Neutrophil (primary cell): ENCODE measurements around the gene BAX.

Source experiments
- H3K27ac ChIP-seq: fragments of 200-600 bp; sonication (generic); 2 replicates; pipeline ENCODE4 v1.5.1; 2016; ENCODE audit warnings: mild to moderate bottlenecking, moderate library complexity
- H3K27me3 ChIP-seq: fragments of 200-600 bp; sonication (generic); 2 replicates; pipeline ENCODE4 v1.6.0; 2016; ENCODE audit warnings: mild to moderate bottlenecking
- H3K36me3 ChIP-seq: fragments of 200-600 bp; sonication (generic); 2 replicates; pipeline ENCODE4 v1.5.1; 2017
- H3K4me1 ChIP-seq, 2 experiments: fragments of 200-600 bp in 1 of 2; sonication (generic) in 1 of 2; 1 replicate in 1 of 2; 2 replicates in 1 of 2; pipeline versions ENCODE4 v1.5.1 to v1.6.1; 2013 to 2016; ENCODE audit warnings: low read depth in 1 of 2, low read length in 1 of 2, mild to moderate bottlenecking in 1 of 2, moderate library complexity in 1 of 2; ENCODE audit not compliant: control insufficient read depth in 1 of 2, insufficient read depth in 1 of 2
- H3K4me3 ChIP-seq, 2 experiments: fragments of 200-600 bp in 1 of 2; sonication (generic) in 1 of 2; 1 replicate in 1 of 2; 2 replicates in 1 of 2; pipeline ENCODE4 v1.5.1; 2013 to 2016; ENCODE audit warnings: low read depth in 1 of 2, low read length in 1 of 2, mild to moderate bottlenecking in 1 of 2, moderate library complexity in 1 of 2
- H3K9me3 ChIP-seq: fragments of 200-600 bp; sonication (generic); 2 replicates; pipeline ENCODE4 v1.5.1; 2016
- TF ChIP-seq, protein P1 (sequence below): fragments of 200-600 bp; sonication (generic); IDR thresholded peaks from 2 replicates; pipeline ENCODE4 v1.5.1; 2016; ENCODE audit warnings: antibody characterized with exemption

Gene BAX

DNA sequence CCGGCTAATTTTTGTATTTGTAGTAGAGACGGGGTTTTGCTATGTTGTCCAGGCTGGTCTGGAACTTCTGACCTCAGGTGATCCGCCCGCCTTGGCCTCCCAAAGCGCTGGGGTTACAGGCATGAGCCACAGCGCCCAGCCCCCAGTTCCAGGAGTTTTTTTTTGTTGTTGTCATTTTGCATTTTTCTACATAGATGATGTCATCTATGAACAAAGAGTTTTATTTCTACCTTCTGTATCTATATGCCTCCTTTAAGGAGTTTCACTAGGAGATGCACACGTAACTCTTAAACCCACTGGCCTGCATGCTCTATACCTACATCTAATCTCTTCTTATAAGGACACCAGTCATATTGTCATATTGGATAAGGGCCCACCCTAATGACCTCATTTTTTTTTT lies 16.4 kb upstream of the BAX start:
- H3K36me3 ChIP-seq: no peaks in the 10 kb centered on the region
- H3K27ac ChIP-seq: no peak overlapping the region
- no peaks in the 10 kb centered on the region for H3K9me3 ChIP-seq
- H3K4me3 ChIP-seq: no peak overlapping the region
- peaks cover 7% of the 10 kb centered on the region in 2 experiments for H3K4me1 ChIP-seq
- H3K27me3 ChIP-seq: peaks cover 22% of the 10 kb centered on the region
- TF ChIP-seq, protein P1, sequence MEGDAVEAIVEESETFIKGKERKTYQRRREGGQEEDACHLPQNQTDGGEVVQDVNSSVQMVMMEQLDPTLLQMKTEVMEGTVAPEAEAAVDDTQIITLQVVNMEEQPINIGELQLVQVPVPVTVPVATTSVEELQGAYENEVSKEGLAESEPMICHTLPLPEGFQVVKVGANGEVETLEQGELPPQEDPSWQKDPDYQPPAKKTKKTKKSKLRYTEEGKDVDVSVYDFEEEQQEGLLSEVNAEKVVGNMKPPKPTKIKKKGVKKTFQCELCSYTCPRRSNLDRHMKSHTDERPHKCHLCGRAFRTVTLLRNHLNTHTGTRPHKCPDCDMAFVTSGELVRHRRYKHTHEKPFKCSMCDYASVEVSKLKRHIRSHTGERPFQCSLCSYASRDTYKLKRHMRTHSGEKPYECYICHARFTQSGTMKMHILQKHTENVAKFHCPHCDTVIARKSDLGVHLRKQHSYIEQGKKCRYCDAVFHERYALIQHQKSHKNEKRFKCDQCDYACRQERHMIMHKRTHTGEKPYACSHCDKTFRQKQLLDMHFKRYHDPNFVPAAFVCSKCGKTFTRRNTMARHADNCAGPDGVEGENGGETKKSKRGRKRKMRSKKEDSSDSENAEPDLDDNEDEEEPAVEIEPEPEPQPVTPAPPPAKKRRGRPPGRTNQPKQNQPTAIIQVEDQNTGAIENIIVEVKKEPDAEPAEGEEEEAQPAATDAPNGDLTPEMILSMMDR: no peak

DNA sequence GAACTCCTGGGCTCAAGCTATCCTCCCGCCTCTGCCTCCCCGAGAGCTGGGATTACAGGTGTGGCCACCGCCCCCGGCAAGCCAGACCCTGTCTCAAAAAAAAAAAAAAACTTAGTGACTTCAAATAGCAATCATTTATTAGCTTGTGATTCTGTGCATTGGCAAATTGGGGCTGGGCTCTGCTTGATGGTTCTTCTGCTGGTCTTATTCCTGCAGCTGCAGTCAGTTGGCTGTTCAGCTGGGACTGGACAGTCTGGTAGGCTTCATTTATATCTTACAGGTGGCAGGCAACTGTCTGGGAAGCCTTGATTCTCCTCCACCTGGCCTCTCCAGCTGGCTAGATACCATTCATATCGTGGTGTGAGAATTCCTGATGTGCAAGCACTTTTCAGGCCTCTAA lies 13.8 kb upstream of the BAX start:
- Histone ChIP-seq H3K27ac (no peak overlapping the region), H3K4me1 (no peaks in the 10 kb centered on the region), H3K4me3 (no peak overlapping the region), H3K27me3 (no peaks in the 10 kb centered on the region), H3K9me3 (no peaks in the 10 kb centered on the region), H3K36me3 (no peaks in the 10 kb centered on the region)
- TF ChIP-seq, protein P1: no peak

DNA sequence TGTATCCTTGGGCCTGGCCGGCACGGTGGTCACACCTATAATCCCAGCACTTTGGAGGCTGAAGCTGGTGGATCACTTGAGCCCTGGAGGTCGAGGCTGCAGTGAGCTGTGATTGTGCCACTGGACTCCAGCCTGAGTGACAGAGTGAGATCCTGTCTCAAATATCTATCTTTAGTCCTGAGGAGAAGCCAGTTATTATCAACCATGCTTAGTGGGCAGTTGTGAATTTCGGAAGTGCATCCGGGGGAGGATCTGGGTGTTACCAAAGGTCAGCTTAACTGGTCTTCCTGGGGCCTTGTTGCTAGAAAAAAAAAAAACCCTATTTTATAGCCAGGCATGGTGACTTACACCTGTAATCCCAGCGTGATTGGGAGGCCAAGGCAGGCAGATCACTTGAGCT lies 11.6 kb upstream of the BAX start:
- H3K36me3 ChIP-seq: no peaks in the 10 kb centered on the region
- H3K4me3 ChIP-seq: no peak overlapping the region
- H3K27me3 ChIP-seq: no peaks in the 10 kb centered on the region
- no peak overlapping the region for H3K27ac ChIP-seq
- H3K9me3 ChIP-seq: no peaks in the 10 kb centered on the region
- TF ChIP-seq, protein P1: no peak
- H3K4me1 ChIP-seq: no peaks in the 10 kb centered on the region

GRCh38 chr19:48945415-48945814 lies 9.3 kb upstream of the BAX start:
- TF ChIP-seq, protein P1: no peak
- no peaks in the 10 kb centered on the region for H3K9me3 ChIP-seq
- H3K4me3 ChIP-seq: no peak overlapping the region
- no peaks in the 10 kb centered on the region for H3K36me3 ChIP-seq
- H3K4me1 ChIP-seq: no peaks in the 10 kb centered on the region
- no peaks in the 10 kb centered on the region for H3K27me3 ChIP-seq
- H3K27ac ChIP-seq: no peak overlapping the region

DNA sequence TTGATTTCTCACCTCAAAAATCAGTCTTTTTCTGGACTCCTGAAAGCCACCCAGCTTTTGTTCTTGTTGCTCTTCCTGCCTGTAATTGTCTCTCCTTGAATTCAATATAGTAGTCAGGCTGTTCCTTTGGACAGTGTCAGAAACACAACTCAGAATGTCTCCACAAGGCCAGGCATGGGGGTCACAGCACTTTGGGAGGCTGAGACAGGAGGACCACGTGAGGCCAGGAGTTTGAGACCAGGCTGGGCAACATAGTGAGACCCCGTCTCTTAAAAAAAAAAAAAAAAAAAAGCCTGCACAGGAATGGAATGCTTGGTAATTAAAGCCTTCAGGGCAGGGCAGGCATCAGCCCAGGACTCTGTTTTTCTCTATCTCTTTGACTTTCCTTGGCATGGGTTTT lies 8.9 kb upstream of the BAX start:
- no peaks in the 10 kb centered on the region for H3K27me3 ChIP-seq
- TF ChIP-seq, protein P1: no peak
- no peak overlapping the region for H3K27ac ChIP-seq
- no peaks in the 10 kb centered on the region for H3K36me3 ChIP-seq
- H3K9me3 ChIP-seq: no peaks in the 10 kb centered on the region
- H3K4me3 ChIP-seq: no peak overlapping the region
- H3K4me1 ChIP-seq: no peaks in the 10 kb centered on the region
